Measurements from ENCODE around the gene RANBP2. TPM values are rescaled to one million over a fixed set of nuclear protein-coding genes. Genes with fewer than 3 reads are reported as not detected.

The RANBP2 gene
- total RNA-seq, 1 donor from 2014 or later, result 56.4 TPM

DNA sequence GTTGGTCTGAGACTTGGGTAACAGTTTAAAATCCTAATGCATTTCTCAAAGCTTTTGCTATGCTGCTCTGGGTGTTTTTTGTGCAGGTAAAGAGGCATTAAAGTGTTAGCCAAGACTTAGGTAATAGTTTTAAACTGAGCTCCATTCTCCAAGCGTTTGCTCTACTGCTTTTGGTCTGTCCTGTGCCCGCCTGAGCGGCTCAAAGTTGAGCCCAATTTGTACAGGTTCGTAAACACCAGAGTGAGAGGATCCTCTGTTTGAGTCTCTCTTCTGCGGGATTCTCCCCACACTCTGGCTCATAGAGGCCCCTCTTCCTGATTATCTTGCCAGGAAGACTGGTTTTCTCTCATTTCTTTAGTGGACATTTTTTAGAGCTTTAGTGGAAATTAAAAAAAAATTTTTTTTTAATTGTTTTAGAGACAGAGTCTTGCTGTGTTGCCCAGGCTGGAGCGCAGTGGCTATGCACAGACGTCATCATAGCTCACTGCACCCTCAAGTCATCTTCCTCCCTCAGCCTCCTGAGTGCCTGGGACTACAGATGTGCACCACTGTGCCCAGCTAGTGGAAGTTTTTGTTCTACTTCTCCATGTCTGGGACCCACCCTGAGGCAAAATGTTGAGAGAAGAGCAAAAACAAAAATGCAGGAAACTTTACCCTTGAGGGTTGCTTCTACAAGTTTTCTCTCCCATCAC, 83.9 kb downstream of the RANBP2 start:
- Histone ChIP-seq H3K27me3 (ENCODE audit: control insufficient read depth, insufficient read depth, low read length) (no peaks in the 10 kb centered on the region), H3K36me3 (ENCODE audit: control insufficient read depth, insufficient read depth, low read length) (no peaks in the 10 kb centered on the region), H3K4me3 (ENCODE audit: low read depth, low read length) (no peak overlapping the region)
- DNase-seq (ENCODE audit: low read depth), result no peak
- TF ChIP-seq, protein P1, sequence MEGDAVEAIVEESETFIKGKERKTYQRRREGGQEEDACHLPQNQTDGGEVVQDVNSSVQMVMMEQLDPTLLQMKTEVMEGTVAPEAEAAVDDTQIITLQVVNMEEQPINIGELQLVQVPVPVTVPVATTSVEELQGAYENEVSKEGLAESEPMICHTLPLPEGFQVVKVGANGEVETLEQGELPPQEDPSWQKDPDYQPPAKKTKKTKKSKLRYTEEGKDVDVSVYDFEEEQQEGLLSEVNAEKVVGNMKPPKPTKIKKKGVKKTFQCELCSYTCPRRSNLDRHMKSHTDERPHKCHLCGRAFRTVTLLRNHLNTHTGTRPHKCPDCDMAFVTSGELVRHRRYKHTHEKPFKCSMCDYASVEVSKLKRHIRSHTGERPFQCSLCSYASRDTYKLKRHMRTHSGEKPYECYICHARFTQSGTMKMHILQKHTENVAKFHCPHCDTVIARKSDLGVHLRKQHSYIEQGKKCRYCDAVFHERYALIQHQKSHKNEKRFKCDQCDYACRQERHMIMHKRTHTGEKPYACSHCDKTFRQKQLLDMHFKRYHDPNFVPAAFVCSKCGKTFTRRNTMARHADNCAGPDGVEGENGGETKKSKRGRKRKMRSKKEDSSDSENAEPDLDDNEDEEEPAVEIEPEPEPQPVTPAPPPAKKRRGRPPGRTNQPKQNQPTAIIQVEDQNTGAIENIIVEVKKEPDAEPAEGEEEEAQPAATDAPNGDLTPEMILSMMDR (IDR thresholded peaks at IDR 0.05; ENCODE audit: insufficient read depth, low read length, poor library complexity, severe bottlenecking), result no peak

GRCh38 chr2:108805032-108805431, 85.8 kb downstream of the RANBP2 start:
- H3K27me3 ChIP-seq (ENCODE audit: control insufficient read depth, insufficient read depth, low read length), result no peaks in the 10 kb centered on the region
- TF ChIP-seq, protein P1 (IDR thresholded peaks at IDR 0.05; ENCODE audit: insufficient read depth, low read length, poor library complexity, severe bottlenecking), result no peak
- no peak overlapping the region for H3K4me3 ChIP-seq (ENCODE audit: low read depth, low read length)
- H3K36me3 ChIP-seq (ENCODE audit: control insufficient read depth, insufficient read depth, low read length), result no peaks in the 10 kb centered on the region
- DNase-seq (ENCODE audit: low read depth), result no peak

- TF ChIP-seq, protein P1 (IDR thresholded peaks at IDR 0.05; ENCODE audit: insufficient read depth, low read length, poor library complexity, severe bottlenecking), result no peak
- no peaks in the 10 kb centered on the region for H3K36me3 ChIP-seq (ENCODE audit: control insufficient read depth, insufficient read depth, low read length)
- no peak for DNase-seq (ENCODE audit: low read depth)
- no peak overlapping the region for H3K4me3 ChIP-seq (ENCODE audit: low read depth, low read length)
- H3K27me3 ChIP-seq (ENCODE audit: control insufficient read depth, insufficient read depth, low read length), result no peaks in the 10 kb centered on the region
Observed at GRCh38 chr2:108805782-108806181, 86.5 kb downstream of the RANBP2 start.

DNA sequence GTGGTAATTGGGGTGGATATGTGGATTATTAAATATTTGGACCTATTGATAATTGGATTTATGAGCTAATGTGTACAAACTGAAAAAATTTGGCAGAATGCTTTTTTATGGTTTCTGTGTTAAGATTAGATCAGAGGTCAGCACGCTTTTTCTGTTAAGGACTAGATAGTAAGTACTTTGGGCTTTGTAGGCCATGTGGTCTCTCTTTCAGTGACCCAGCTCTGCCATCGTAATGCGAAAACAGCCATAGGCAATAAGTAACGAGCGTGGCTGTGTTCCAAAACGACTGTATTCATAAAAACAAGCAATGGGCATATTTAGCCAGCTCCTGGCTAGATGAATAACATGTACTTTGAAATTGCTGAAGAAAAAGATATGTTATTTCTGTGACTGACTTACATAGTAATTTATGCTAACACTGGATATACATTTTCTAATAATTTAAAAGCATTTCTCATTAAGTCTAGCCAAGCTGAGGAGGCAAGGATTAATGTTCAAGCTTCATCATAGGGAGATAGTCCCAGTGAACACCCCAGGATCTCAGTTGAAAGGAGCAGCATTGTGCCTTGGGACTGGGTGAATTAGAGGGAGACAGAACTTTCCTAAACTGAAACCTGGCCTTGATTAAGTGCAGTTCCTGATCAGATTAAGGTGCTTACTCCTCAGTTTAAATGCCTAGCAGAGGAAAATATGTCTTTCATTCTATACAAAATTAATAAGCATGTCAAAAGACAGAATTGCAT, 87.3 kb downstream of the RANBP2 start:
- TF ChIP-seq, protein P1 (IDR thresholded peaks at IDR 0.05; ENCODE audit: insufficient read depth, low read length, poor library complexity, severe bottlenecking), result no peak
- H3K4me3 ChIP-seq (ENCODE audit: low read depth, low read length), result no peak overlapping the region
- DNase-seq (ENCODE audit: low read depth), result no peak

GRCh38 chr2:108809936-108810335, 90.7 kb downstream of the RANBP2 start:
- DNase-seq (ENCODE audit: low read depth), result no peak
- Histone ChIP-seq H3K36me3 (ENCODE audit: control insufficient read depth, insufficient read depth, low read length) (no peaks in the 10 kb centered on the region), H3K27me3 (ENCODE audit: control insufficient read depth, insufficient read depth, low read length) (no peaks in the 10 kb centered on the region), H3K4me3 (ENCODE audit: low read depth, low read length) (no peak overlapping the region)
- TF ChIP-seq, protein P1 (IDR thresholded peaks at IDR 0.05; ENCODE audit: insufficient read depth, low read length, poor library complexity, severe bottlenecking), result no peak

More for the DNA sequence above, 87.3 kb downstream of the RANBP2 start:
- Histone ChIP-seq H3K36me3 (ENCODE audit: control insufficient read depth, insufficient read depth, low read length) (no peaks in the 10 kb centered on the region), H3K27me3 (ENCODE audit: control insufficient read depth, insufficient read depth, low read length) (no peaks in the 10 kb centered on the region)
